Measurements from ENCODE around the gene ZNF652.
A peak's percentile ranks its signal among the peaks of the same experiment; 100 is the strongest.

ZNF652 gene

DNA sequence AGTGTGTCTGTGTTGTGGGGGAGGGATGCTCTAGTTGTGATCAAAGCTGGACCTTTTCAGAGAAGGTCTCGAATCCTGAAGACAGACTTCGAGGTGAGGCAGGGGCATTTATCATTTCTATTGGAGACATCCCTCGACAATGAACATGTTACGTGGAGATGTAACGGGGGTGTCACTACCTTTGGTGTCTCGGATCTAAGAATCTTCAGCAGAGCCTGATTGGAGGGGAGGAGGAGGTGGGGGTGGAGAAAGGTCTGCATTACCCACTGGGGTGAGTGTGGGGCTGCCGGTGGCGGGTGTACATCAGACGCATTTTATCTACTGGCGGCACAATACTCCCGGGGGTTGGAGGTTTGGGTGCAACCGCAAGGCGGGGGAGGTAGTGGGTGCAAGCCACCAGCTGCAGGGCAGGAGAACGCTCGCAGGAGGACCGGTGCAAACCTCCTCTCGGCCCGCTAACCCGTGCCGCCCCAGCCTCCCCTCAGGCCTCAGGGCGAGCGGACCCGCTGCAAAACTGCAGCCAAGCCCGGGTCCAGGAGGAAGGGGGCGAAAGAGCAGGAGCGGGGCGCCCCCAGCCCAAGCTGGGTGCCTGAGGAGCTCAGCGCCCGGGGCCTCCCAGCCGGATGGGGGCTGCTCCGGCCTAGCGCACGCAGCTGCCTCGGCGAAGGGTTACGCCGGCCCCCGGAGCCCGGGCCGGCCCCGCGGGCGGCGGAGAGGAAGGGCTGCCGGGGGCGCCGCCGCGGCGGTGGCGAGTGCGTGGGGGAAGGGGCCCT, 735 bp downstream of the ZNF652 start:
- DNase-seq = peak; percentile 21 to 89 (median 47)
- intact Hi-C loops (cut with DNase I) = no loop called here

DNA sequence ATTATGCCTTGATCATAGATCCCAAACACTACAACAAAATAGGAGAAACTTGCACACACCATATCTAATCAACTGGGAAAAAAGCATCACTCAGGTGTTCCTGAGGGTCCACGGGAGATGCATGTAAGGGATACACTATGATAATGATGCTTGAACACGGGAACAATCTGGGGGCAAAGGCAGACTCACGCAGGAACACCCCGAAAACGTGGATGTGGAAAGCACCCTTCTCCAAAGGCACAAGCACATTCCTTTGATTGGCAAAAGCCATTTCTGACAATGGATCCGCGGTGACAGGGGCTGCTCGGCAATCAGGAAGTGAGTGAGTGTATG, 1.3 kb downstream of the ZNF652 start:
- peak in 3 of 10 donors; percentile 15 to 41 (median 30) for DNase-seq
- intact Hi-C loops (cut with DNase I) = no loop called here

DNA sequence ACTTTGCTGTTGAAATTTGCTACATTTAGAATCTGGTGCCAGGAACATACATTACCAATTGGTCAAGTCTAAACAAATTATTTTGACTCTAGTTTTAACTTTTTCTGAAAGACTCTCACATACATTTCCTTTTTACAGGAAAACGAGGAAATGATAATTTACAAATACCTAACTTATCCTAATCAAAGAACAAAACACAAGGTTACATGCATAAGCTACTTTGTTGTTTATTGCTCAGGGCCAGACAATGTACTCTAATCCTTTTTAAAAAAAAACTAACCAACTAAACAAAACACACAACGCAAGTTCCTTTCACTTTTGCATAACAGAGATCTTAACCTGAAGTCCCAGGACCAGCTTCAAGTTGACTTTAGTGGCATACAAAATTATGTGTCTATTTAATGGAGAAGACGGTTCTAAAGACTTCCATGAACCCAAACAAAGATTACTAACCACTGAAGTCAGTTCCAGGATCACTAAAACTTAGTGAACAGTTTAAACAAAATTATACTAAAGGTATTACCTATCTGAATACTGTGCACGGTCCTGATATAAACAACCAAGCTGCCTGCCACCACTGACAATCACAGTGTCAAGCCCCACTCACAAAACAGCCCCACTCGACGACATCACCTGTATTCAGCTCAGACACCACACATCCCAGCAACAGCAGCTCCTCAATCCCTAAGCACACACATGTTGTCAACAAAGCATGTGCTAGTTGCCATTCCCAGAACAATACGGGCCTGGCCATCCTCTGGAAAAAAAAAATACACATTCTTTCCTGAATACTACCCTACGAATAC, 1.9 kb downstream of the ZNF652 start:
- intact Hi-C loops (cut with DNase I) = loop anchor here (5.0 kb wide), 1 partner anchor 43 kb away; no protein-coding TSS in a partner anchor
- DNase-seq = no peak

DNA sequence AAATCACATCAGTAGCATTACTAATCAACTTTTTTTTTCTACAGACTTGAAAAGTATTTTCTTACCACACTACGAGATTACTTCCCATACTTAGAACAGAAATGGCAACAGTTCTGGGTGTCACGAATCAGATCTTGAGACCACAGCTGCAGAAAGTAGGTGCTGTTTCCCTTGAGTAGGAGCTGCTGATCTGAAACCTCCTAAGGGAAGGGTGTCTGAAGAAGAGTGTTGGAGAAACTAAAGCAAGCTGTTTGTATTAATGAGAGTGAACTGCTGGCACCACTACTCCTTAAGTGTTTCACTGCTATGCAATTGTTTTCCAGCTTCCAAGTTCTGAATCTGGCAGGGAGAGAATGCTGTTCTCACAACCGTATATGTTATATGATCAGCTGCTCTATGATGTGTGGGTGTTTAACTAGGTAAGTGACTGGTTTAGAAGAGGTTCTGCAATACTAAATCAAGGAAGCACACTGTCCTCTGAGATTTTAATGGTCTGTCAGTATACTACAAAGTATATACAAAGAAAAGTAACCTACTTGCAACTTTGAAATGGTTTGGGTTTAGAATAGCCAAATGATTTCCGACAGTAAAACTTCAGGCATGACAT, 3.3 kb downstream of the ZNF652 start:
- no peak for DNase-seq

DNA sequence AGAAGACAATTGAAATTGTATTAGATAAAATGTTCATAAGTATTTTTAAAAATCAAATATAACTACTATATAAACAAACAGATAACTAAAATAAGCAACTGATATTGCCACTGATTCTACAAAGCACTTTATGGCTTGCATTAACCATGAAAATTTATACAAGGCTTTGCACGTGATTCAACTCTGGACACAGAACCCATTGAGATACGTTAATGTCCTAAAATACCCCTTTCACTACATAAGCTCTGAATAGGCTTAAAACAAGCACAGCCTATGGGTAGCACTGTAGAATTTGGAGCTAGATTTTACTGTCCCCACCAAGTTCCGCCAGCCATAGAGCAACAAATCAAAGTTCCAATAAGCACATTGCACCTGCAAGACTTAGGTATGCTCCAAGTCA, 4.5 kb downstream of the ZNF652 start:
- DNase-seq = no peak
- intact Hi-C loops (cut with DNase I) = loop anchor here (5.0 kb wide), 1 partner anchor 40 kb away; no protein-coding TSS in a partner anchor

More for the DNA sequence above, 3.3 kb downstream of the ZNF652 start:
- intact Hi-C loops (cut with DNase I) = loop anchor here (5.0 kb wide), 1 partner anchor 41 kb away; no protein-coding TSS in a partner anchor

DNA sequence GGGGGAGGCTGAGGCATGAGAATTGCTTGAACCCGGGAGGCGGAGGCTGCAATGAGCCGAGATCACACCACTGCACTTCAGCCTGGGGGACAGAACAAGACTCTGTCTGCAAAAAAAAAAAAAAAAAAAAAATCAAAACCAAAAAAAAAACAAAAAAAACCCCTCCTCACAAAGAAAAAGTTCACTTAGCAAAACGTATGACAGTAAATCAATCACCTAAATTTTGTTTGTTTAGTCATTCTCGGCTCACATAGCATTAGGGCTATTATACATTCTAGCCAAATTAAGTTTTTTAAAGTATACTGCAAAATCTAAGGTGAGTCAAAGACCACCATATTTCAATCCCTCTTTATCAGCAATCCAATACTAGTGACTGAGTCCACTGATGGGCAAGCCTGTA, 5.7 kb downstream of the ZNF652 start:
- intact Hi-C loops (cut with DNase I) = loop anchor here (5.0 kb wide), 1 partner anchor 39 kb away; no protein-coding TSS in a partner anchor
- DNase-seq = no peak

DNA sequence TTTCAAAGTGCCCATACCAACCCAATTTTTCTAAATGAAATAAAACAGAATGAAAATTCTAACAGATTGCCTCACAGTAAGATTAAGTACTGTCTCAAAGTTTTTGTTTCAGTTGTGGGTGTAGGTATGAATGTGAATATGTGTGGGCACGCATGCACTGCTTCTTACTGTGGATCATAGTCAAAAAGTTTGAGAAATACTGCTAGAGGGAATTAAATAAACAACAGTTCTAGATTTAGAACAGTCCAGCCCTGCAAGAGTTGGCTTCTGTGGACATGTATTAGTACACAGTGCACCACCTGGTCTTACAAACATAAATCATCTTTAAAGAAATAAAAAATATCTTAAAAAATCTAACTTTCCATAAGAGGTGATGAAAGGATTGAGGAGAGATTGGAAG, 8.4 kb downstream of the ZNF652 start:
- no peak for DNase-seq
- intact Hi-C loops (cut with DNase I) = no loop called here

DNA sequence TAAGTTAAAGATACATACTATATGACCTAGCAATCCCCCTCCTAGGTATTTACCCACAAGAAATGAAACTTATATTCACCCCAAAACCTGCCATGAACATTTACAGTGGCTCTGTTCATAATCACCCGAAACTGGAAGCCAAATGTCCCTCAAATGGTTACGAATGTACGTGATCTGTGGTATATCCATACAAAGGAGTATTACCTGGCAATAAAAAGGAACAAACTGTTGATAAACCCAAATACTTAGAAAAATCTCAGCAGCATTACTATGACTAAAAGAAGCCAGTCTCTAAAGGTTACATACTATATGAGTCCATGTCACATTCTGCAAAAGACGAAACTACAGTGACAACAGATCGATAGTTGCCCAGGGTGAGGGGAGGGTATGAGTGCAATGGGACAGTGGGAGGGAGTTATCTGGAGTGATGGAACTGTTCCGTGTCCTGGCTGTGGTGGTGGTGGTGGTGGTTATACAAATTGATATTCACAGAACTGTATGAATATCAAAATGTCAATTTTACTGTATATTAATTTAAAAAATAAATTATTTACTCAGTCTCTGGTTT, 9.4 kb downstream of the ZNF652 start:
- DNase-seq = no peak
- intact Hi-C loops (cut with DNase I) = no loop called here

DNA sequence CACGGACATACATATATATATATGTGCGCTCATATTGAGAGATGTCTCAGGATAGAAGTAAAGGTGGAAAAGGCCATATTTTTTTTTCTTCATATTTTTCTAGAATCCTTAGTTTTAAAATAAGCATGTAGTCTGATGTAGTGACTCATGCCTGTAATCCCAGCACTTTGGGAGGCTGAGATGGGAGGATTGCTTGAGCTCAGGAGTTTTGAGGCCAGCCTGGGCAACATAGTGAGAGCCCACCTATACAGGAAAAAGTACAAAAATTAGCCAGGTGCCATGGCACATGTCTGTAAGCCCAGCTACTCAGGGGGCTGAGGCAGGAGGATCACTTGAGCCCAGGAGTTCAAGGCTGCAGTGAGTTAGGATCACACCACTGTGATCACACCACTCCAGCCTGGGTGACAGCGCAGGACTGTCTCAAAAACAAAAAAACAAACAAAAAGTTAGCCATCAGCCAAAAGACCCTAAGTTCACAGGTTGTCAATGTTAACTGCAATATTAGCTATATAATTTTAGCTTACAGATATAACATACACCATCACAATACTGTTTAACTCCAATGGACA, 10.4 kb downstream of the ZNF652 start:
- intact Hi-C loops (cut with DNase I) = no loop called here
- no peak for DNase-seq

DNA sequence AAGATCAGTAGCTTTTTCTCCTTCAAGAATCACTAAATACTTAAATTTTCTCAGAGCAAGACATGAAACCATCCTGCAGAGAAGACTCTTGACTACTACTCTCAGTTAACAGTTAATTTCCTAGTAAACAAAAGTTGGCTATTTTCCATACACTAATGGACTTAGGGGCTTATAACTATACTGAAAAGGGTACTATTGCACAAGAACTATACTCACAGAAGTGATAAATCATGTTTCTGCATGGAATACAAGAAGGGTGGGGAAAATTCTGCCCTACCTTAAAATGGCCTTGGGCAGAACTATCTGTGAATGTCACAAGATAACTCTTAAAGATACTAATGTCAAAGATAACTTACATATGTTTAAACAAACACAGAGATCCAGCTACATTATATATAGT, 12.5 kb downstream of the ZNF652 start:
- intact Hi-C loops (cut with DNase I) = no loop called here
- no peak for DNase-seq

DNA sequence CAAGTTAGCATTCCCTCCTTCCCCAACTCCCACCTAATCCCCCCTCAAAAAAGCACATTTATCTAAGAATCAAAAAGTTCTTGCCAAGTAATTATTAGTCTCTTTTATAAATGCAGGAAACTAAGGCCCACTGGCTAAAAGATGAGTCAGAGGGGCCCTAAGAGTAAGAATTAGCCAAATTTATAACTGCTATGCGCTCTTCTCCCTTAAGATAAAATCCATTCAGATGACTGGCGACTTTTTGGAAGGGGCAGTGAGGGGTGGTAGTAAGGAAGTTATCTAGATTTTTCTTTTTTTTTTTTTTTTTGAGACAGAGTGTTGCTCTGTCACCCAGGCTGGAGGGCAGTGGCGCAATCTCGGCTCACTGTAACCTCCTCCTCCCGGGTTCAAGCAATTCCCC, 17.1 kb downstream of the ZNF652 start:
- intact Hi-C loops (cut with DNase I) = no loop called here

DNA sequence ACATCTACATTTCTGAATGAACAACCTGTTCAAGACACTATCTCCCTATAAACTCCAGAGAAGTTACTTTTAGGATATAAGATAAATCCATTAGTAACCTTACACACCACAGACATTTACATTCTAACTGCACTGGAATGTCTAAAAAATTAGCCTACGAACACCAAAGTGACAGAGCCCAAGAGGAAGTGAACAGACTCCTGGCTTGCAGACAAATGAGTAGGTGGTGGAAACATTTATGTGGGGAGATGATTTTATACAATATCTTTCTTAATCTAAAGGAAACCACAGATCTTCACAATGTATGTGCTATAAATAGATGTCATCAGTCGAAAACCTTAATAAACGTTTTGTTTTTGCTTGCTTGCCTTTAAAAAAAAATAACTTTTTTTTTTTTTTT, 18.8 kb downstream of the ZNF652 start:
- DNase-seq = no peak
- intact Hi-C loops (cut with DNase I) = no loop called here

More for the DNA sequence above, 17.1 kb downstream of the ZNF652 start:
- no peak for DNase-seq

DNA sequence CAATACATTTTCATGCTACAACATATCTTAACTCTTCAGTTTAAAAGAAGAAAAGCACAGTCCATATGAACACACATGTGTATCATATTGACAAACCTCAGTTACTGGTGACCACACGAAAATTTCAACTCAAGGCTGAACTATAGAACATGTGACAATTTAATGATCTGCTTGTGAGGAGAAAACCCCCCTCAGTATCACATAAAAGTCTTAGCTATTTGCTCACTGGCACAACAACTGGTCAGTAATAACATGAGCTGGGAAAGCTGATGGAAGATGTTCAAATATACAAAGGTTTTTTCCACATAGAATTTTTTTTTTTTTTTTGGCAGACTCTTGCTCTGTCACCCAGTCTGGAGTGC, 19.5 kb downstream of the ZNF652 start:
- no peak for DNase-seq
- intact Hi-C loops (cut with DNase I) = no loop called here

DNA sequence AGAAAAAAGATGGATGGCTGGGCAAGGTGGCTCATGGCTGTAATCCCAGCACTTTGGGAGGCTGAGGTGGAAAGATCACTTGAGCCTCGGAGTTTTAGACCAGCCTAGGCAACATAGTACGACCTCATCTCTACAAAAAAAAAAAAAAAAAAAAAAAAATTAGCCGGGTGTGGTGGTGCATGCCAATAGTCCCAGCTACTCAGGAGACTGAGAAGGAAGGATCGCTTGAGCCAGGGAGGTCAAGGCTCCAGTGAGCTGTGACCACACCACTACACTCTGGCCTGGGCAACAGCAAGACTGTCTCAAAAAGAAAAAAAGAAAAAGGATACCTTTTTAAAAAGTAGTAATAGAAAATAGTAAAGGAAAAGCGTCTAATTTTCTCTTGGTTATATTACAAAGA, 20.7 kb downstream of the ZNF652 start:
- intact Hi-C loops (cut with DNase I) = no loop called here

DNA sequence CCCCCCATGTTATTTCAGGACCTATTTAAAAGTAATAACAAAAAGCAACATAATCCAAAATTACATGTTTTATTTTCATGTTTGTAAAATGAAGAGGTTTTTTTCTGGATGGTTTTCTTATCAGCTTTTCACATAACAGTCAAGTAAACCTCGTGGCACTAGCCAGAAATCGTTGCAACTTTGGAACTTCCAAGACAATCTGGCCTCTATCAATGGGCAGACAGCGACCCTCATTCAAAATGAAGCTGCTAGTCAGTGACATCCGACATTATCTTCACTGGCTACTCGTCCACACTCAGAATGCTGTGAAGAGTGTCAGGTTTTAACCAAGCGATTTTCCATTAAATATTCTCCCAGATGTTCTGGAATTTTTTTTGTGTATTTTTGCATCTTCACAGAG, 22.7 kb downstream of the ZNF652 start:
- intact Hi-C loops (cut with DNase I) = no loop called here
- DNase-seq = no peak

More for the DNA sequence above, 20.7 kb downstream of the ZNF652 start:
- DNase-seq = no peak

DNA sequence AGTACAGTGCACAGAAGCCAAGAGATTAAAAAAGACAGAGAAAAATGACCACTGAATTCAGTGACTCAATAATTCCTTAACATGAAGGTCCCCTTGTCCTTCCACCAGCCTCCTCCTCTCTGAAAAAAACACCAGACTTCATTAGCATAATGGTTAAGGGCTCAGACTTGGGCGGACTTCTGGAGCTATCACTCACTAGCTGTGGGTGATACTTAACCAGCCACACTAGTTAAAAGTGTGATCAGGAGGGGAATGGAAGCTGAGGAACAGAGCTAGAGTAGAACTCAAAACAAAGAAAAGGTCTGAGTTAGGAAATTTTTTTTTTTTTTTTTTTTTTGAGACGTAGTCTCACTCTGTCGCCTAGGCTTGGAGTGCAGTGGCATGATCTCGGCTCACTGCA, 23.2 kb downstream of the ZNF652 start:
- no peak for DNase-seq
- intact Hi-C loops (cut with DNase I) = no loop called here

DNA sequence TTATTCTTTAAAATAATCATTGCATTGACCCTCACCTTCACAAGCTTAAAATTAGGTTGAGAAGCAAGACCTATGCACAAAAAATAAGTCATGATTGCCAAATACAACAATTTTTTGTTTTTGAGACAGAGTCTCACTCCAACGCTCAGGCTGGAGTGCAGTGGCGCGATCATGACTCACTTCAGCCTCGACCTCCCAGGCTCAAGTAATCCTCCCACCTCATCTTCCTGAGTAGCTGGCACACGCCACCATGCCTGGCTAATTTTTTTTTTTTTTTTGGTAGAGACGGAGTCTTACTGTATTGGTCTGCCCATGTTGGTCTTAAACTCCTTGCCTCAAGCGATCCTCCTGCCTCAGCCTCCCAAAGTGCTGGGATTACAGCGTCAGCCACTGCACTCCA, 24.2 kb downstream of the ZNF652 start:
- intact Hi-C loops (cut with DNase I) = no loop called here
- DNase-seq = no peak

DNA sequence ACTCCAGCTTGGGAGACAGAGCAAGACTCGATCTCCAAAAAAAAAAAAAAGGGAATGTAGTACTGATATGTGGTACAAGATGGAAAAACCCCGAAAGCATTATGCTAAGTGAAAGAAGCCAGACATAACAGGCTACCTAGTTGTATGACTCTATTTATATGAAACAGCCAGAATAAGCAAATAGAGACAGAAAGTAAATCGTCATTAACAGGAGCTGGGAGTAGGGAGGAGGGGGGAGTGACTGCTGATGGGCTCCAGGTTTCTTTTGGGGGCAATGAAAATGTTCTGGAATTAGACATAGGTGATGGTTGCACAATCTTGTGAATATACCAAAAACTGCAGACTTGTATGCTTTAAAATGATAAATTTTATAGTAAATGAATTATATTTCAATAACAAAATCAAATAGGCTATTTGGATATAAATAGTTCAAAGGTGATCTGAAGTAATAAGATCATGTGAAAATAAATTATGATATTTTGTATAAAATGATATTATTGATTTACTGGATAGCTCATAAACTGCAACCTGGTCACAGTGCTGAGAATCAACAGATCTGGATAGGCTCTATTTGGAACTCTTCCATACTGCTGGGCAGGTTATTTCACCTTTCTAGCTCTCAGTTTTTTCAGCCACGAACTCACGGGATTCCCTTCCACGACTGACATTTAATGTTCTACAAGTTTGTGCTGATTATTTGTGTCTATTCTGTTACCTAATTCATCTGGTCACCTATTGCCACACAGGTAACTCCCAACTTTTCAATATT, 27.1 kb downstream of the ZNF652 start:
- DNase-seq = no peak
- intact Hi-C loops (cut with DNase I) = no loop called here

DNA sequence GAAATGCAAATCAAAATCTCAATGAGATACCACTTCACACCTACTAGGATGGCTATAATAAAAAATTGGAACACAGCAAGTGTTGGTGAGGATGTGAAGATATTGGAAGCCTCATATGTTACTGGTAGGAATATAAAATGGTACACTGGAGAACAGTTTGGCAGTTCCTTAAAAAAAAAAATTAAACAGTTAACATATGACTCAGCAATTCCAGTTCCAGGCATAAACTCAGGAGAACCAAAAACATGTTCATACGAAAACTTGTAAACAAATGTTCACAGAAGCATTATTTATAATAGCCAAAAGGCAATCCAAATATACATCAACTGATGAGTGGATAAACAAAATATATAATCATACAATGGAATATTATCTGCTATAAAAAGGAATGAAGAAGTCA, 28.2 kb downstream of the ZNF652 start:
- DNase-seq = no peak
- intact Hi-C loops (cut with DNase I) = no loop called here
